Activated gamma-delta T cell (primary cell): ENCODE measurements around the gene ACSL4.
"Not testable (repeated sequence)": the region's sequence is repeated elsewhere in the genome, so short reads cannot be mapped to it uniquely, and the experiment has no call there.

Experiments used
- DNase-seq: peaks from one replicate; lab custom pipeline; 2025; lab: John Stamatoyannopoulos, UW
- total RNA-seq, 2 donors: gene quantifications; one replicate each; lab custom pipeline; 2026; lab: John Stamatoyannopoulos, UW

Gene ACSL4
- 61.3 to 92.9 reads per million in 2 donors for total RNA-seq

DNA sequence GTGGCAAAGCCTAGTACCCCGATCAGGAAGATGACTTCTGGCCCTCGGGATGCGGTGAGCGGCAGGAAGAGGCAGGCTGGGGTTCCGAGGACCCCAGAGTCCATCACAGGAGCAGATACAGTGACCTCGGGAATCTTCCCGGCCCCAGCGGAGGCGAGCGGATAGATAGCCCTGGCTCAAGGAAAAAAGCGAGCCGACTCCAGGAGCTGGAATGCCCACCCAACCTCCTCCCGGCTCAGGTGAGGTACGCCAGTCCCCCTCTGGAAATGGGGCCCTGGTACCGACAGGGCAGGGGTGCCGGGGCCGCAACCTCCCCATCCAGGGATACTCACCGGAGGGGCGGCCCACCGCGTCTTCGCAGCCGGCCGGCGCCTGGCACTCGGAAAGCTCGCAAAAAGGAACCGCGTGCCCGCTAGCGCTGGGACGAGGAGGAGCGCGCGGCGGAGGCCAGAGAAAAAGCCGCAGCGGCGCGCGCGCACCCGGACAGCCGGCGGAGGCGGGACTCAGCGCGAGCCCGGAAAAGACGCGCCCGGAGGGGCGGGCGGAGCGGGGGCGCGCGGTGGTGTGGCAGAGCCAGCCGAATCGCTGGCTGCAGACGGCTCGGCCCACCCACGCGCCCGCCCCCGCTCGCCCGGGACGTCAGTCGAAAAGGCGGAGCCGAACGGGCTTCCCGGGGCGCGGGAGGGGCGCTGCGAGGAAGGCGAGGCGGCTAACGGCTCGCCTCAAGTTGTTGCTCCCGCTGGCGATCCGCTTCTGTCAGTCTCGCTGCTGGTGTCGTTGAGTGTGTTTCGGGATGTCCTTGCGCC, at the start of gene ACSL4:
ACSL4 (minus strand) TSS at position 451 of the 806 bp plus-strand sequence. CDS start 49,894 bp downstream, outside the sequence.
- peak; percentile 84 for DNase-seq

GRCh38 chrX:109777749-109778148, 44.7 kb upstream of the ACSL4 start:
- DNase-seq = no peak

- no peak for DNase-seq
These were observed 43.9 kb upstream of the ACSL4 start for GRCh38 chrX:109776986-109777385.

DNA sequence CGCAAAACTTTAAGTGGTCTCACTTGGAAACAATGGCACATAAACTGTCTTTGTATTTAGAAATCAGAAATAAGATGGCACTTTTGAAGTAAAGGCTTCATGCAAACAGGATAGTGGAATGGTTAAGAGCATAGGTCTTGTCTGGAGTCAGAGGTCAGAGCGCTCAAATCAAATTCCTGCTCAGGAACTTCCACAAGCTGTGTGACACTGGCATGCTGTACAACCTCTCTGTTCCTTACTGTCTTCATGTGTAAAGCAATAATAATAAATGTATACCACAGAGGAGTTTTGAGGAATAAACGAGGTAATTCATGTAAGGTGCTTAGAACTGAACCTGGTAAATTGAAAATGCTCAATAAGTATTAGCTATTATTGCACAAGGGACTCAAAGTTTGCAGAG, 43.4 kb upstream of the ACSL4 start:
- no peak for DNase-seq

DNA sequence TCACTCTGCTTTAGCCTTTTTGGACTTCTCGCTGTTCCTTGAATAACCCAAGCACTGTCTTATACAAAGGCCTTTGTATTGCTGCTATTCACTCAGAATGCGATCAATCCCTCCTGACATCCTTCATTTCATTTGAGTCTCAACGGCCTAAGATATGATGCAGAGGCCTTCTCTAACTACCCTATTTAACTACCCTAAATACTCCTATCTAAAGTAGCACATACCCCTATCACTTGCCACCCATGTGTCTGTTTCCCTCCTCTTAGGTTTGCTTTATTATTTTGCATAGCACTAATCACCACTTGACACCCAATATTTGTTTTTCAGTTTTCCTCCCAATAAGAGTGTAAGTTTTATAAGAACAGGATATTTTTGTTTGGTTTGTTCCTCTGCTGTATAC, 42.3 kb upstream of the ACSL4 start:
- DNase-seq = no peak

GRCh38 chrX:109774706-109775105, 41.6 kb upstream of the ACSL4 start:
- DNase-seq = no peak

GRCh38 chrX:109774136-109774535, 41.1 kb upstream of the ACSL4 start:
- no peak for DNase-seq

- DNase-seq = no peak
These were observed 40.3 kb upstream of the ACSL4 start for GRCh38 chrX:109773374-109773773.

- no peak for DNase-seq
These were observed 37.7 kb upstream of the ACSL4 start for GRCh38 chrX:109770780-109771179.

DNA sequence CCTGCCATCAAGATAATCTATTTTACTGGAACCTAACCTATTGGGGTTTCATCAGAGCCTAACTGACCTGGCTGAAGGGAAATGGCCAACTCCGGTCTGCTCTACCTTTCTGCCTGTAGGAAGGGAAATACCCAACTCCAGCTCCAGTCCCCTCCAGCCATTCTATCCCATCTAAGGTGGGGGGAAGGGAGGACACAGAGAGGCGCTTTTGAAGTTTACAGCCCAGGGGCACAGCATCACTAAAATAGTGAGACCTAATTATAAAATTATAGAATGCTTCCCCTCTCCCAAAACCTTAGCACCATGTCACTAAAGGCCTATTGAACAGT, 27.8 kb upstream of the ACSL4 start:
- DNase-seq = no peak

DNA sequence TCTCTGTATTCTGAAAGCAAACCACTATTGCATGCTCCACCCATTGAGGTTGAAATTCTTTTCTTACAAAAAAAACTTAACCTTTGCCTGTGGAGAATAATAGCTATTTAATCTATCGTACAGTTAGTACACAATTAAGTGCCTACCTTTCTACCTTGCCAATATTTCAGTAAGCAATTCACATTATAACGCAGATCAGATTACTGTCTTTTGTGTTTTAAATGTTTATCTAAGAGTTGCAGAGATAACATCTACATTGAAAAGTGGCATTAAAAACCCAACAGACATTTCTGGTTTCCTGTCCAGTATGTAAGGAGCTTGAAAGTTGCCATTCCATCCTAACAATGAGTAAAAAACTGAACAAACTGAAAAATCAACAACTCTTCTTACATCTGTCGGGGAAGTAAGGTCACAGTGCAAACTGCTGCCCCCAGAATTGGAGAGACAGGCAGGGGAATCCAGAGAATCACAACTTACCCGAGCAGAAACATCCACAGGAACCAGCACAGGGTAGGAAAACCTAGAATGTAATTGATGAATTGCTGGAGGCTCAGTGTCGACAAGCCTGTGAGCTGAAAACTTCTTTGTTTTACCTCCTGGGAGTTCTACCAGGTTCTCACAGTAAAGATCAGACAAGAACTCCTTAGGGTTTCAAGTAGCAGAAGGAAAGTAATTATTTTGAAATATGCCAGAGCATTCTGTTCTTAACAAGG, 27.3 kb upstream of the ACSL4 start:
- no peak for DNase-seq

DNA sequence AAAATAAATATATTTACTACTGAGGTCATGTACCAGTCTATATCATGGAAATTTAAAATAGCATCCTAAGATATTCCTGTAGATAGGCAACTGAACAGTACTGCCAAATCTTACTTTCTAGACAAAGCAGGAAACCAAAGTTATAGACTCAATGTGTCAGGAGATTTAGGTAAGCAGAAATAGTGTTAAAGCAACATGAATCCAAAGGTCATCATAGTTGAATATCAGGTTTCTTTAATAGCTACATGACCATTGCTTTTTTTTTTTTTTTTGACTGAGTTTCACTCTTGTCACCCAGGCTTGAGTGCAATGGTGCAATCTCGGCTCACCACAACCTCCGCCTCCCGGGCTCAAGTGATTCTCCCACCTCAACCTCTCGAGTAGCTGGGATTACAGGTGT, 20.2 kb upstream of the ACSL4 start:
- DNase-seq = no peak

DNA sequence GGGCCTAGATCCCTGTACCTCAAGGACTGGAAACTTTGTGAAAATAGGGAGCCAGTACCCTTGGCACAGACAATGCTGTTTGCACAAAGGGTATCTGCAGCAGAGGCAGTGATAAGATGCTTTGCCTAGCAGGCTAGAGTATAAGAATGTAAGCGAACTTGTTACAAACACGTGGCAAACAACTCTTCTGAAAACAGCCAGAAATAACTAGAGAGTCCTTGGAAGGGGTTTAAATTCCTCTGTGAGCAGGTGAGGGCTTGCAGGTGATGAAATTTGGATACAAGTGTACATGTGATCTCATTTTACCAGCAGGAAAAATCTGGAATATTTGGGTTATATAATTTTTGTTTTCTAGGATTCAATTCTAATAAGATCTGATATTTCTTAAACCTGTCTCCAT, 18.6 kb upstream of the ACSL4 start:
- DNase-seq = no peak

GRCh38 chrX:109749207-109749606, 16.1 kb upstream of the ACSL4 start:
- no peak for DNase-seq

- no peak for DNase-seq
These were observed 14.6 kb upstream of the ACSL4 start for GRCh38 chrX:109747681-109748080.

GRCh38 chrX:109742722-109743121, 9.7 kb upstream of the ACSL4 start:
- no peak for DNase-seq

- DNase-seq = not testable (repeated sequence)
These were observed 7.8 kb upstream of the ACSL4 start for GRCh38 chrX:109740896-109741295.

DNA sequence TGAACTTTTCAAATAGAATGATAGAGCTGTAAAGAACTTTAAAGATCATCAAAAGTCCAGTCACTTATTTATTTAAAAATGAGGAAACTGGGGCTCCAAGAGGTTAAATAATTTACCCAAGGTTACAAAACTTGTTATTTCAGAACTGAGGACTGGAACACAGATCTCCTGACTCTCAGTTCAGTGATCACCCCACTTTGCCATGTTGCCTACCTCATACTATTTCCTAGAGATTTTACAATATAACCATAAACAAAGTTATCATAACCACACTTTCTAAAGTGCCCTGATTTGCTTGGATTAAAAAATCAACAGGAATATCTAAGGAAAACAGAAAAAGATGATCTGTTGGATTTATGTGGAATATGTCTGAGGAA, 7.4 kb upstream of the ACSL4 start:
- no peak for DNase-seq

DNA sequence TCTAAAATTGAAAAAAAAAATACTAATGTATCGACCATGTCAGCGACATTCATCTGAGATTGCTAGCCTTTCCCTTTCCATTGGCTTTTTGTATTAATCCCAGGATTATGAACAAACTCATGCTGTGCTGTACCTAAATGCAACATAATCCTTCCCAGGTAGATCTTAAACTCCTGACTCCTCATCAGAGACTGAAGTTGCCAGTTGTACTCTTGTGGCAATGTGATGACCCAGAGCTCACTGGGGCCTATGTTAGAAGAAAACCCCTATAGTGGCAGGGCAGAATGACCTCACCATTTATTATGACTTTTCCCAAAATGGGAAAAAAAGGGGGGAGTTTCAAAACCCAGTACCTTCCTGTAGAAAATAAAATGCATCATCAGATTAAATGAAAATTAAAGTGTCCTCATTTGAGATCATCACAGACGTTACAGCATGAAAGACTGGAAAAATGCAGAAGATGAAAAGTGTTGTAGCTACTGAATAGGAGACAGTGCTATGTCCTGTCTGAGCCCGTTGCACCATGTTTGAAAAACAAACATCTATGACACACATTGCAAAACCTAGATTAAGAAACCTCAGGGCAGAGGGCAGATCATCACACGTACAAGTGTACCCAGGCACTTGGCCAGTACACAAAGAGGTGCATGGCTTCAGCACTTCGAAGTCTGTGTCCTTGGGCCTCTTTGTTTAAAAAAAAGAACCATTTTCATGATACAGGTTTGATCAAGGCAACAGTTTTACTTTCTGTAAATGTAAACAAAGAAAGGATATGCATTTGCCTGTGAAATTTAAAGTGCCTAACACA, 6.8 kb upstream of the ACSL4 start:
- DNase-seq = no peak

- no peak for DNase-seq
These were observed 2.2 kb upstream of the ACSL4 start for GRCh38 chrX:109735202-109735744.

DNA sequence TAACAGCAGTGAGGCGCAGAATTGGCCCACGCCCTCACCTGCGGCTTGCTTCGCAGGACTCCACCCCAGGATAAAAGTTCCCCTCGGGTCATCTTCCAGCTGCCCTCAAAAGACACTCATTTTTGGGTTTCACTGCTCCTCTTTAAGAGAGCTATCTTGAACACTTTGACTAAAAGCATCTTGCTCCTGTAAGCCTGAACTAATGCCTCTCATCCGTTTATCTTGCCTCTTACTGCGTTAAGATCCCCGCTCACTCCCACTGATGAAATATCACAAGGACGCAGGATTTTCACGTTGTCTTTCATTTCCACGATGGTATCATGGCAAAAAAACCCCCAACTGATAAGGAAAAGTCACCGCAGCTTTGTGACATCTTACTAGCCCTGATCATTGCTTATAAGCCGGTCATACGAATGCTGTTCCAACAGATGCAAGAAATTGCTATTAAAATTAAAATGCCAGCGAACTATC, 591 bp upstream of the ACSL4 start:
- DNase-seq = no peak
